DLD1 (cell line): ENCODE results near the gene DVL2.
"Not testable (repeated sequence)": the region's sequence is repeated elsewhere in the genome, so short reads cannot be mapped to it uniquely, and the experiment has no call there.

Source experiments
- in situ Hi-C: cut with HindIII; loops from 2 replicates; pipeline ENCODE4 v1.10.0; 2017; ENCODE audit warnings: low sequenced_read_pairs

DVL2 gene

DNA sequence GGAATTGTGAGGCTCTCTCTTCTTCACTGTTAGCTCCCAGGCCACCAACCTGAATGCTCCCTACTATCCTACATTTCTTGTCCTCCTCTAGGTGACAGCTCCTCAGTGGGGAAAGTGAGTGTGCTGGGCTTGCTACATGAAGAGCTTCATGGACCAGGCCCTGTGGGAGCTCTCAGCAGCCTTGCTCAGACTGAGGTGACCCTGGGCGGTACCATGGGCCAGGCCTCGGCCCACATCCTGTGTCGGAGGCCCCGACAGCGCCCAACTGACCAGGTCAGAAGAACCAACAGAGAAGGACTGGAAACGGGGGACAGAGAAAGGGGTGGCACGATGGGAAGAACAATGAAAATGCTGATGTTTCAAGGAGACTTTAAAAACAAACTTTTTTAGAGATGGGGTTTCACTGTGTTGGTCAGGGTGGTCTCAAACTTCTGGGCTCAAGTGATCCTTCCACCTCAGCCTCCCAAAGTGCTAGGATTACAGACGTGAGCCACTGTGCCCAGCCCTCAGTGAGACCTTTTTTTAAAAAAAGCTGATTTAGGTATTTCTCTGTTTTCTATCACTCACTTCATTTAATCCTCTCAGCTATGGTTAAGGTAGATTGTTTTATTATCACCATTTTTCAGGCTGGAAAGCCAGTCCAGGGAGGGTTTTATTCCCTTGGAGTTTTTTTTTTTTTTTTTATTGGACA lies 22.6 kb upstream of the DVL2 start:
- in situ Hi-C loops = no loop called here

DNA sequence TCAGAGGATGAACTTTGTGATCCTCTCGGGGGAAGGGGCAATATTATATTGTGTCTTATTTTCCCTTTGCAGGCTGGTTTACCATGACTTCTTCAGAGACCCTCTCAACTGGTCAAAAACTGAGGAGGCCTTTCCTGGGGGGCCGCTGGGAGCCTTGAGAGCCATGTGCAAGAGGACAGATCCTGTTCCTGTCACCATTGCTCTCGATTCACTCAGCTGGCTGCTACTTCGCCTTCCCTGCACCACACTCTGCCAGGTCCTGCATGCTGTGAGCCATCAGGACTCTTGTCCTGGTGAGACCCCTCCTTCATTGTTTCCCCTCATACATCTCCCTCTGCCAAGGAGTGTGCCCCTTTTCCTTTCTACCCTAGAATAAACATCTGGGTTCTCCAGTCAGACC lies 20.2 kb upstream of the DVL2 start:
- in situ Hi-C loops = no loop called here

DNA sequence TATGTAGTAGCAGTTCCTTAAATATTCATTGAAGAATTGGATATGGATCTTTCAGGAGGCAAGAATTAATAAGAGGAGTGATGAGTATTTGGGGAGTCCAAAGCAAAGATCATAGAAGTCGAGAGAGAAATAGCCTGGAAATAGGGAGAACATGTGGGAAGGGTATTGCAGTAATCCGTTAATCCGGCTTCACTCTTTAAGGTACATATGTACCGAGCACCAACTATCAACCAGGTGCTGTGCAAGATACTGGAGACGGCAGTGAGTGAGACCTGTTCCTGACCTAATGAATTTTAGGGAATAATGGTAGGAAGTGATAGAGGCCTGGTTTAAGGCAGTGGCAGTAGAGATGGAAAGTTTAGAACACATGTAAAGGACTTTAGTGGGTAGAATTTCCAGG lies 18.8 kb upstream of the DVL2 start:
- in situ Hi-C loops = no loop called here

DNA sequence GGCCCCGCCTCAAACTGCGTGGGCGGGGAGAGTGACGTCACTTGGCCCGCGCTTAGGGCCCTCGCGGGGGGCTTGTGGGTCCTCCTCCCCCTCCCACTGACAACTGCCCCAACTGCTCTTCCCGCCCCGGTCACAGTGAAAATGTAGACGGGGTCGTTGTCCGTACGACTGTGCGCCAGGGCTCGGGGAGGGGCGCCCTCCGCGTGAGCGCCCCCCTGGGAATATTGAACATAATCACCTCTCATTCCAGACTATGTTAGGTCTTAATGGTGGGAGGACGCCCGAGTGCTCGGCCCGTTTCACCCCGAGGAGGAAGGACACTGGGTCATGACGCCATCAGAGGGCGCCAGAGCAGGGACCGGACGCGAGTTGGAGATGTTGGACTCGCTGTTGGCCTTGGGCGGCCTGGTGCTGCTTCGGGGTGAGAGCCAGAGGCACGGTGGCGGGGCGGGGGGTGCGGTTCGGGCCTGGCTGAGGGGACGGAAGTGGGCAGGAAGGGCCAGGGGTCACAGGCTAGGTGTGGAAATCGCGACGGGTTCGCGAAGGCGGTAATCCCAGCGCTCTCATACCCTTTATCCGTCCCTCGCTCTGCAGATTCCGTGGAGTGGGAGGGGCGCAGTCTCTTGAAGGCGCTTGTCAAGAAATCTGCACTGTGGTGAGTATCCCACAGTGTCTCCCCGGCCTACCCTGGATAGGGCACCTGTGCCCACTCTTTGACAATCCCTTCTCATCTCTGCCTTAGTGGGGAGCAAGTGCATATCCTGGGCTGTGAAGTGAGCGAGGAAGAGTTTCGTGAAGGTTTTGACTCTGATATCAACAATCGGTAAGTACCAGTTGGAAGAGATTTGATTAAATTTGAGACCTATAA lies 18.1 kb upstream of the DVL2 start, which contains the start of gene ELP5:
TSS of gene ELP5 (plus strand) at position 40 of the 868 bp plus-strand sequence. CDS start at position 376, 336 bp downstream.
- in situ Hi-C loops = no loop called here

DNA sequence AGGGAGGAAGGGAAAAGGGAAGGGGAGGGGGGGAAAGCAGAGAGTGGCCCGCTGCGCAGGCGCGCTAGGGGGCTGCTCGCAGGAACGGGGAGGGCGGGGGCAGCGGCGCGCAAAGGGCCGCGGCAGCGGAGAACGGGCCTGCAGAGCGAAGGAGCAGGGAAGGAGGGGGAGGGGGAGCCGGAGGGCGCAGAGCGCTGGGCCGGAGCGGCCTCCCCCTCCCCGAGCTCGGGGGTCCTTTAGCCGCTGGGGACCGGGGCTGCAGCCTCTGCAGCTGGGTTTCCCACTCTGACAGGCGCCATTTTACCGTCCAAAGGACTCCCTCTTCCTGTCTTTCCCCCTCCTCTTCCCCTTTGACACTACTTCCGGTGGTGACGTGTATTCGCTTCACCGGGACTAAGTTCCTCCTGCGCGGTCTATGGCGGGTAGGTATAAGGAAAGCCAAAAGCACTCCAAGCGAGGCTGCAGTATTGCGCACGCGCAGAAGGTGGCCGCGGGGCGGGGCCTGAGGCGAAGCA lies 17.4 kb upstream of the DVL2 start, which contains the start of gene CTDNEP1:
TSS of gene CTDNEP1 (minus strand) at position 74 of the 515 bp plus-strand sequence. CDS start 438 bp downstream, outside the sequence.
- in situ Hi-C loops = no loop called here

DNA sequence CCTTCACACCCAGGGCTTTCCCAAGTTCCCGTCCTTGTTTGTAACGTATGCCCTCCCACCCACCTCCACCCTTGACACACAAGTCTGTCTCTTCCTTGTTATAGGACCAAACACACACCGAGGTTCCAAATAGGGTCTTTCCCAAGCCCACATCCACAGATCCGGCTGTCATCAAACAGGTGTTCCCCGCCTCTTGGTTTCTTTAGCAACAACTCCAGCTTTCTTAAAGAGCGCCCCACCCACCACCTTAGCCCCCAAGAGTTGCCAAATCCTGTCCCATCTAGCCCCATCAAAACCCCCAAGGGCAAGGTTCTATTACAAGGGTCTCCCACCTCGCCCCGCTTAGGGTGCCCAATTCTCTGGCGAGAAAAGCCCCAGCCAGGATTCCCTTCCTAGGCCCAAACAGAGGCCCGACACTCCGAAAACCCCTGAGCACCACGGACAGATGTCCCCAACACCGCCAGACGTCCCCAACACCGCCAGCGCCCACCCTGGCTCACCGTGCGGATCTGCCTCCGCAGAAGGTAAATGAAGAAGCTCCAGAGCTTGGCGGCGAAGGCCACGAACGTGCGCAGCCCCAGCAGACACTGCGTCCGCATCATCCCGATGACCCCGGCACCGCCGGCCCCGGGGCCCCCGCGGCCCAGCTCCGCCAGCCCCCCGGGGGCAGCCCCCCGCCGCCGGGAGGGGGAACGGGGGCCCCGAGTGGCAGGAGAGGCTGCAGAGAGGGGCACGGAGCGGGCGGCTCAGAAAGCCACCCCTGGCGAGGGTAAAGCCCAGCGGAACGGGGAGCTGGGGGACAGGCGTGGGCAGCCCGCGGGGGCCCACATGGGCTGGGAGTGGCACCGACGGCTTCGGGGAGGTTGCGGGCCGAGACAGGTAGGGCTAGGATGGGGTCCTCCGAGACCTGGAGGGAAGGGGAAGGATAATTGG lies 16.6 kb upstream of the DVL2 start:
- in situ Hi-C loops = no loop called here

DNA sequence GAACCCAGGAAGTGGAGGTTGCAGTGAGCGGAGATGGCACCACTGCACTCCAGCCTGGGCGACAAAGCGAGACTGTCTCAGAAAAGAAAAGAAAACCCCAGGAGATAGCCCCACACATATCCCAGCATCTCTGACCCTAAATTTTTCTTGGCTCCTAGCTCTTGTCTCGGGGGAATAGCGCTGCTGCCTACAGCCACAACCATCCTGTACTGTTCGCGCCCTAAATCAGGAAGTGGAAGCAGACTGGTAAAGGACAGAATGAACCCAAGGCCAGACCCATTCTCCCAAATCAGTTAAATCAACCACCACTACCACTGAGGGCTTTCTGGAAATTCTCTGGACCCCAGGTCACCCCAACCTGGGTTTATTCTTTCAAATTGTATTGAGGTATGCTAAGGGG lies 15.5 kb upstream of the DVL2 start:
- in situ Hi-C loops = no loop called here

DNA sequence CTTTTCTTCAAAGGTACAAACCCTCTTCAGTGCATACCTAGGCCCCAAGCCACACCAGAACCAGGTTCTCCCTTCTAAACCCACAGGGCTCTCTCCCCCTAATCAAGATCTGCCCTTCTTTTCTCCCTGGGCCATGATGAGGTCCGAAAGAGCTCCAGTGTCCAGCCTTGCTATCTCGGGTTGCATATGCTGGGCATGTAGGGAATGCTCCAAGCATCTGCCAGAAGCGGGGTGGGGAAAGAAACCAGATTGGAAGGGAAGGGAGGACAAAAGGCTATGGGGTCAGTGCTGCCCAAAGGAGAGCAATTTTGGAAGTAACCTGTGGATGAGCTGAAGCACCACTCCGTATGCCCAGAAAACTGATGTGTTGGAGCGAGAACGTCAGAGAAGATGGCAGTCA lies 14.9 kb upstream of the DVL2 start:
- in situ Hi-C loops = no loop called here

DNA sequence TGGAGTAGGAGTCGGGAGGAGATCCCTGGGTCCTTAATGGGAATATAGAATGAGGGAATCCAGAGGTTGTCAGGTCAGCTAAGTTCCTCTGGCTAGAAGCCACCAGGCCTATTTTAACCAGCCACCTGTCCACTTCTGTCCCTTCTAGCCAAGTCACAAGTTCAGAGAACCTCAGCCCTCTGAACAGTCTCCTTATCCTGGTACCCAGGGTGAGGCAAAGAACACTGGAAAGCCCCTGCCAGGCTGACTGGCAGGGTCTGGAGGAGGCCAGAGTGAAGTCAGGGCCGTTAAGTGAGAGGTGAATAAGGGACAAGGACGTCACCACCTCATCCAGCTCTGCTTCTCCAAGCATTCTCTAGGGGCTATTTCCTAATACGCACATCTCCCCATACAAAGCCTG lies 14.5 kb upstream of the DVL2 start:
- in situ Hi-C loops = no loop called here

DNA sequence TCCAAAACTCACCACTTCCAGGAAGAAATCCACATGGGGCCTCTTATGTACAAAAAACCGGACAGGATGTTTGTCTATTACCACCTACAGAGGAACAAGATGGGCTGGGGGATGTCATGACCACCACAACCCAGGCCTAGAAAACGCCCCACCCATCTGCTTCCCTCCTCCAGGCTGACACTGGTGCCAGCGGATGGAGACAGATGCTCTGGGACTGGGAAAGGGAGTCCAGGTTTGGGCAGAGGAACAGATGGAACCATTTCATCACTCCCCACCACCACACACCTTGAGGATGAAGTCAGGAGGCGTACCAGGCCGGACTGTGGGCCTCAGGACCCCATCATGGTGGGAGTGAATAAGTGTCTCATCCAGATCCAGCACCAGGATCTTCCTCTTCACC lies 12.5 kb upstream of the DVL2 start:
- in situ Hi-C loops = no loop called here

DNA sequence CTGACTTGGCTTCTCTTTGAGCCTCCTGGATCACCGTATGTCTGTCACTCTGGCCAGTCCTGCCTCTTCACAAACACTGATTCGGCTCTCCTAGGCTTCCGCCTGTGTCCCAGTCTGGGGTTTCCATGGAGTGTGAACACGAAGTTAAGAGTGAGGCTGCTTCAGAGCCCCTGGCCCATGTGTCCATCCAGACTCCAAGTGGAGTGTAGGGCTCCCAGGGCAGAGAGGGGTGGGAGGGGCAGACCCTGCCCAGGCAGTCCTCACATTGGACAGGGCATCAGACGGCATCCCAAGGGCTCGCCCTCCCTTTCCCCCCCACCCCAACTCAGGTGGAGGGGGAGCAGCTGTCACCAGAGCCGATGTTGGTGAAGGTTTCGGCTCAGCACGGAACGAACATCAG lies 9.5 kb upstream of the DVL2 start:
- in situ Hi-C loops = not testable (repeated sequence)

DNA sequence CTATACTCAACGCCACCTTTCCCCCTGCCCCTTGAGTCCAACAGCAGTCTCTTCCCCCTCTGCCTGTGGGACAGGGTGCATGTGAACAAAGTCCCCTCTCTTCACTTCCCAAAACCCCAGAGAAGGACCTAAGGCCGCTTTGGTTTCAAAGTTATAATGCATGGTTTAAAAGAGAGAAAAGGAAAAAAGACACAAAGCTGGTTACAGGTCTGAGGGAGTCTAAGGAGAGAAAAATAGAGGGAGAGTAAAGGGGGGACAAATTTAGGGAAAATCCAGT lies 9.1 kb upstream of the DVL2 start:
- in situ Hi-C loops = no loop called here

DNA sequence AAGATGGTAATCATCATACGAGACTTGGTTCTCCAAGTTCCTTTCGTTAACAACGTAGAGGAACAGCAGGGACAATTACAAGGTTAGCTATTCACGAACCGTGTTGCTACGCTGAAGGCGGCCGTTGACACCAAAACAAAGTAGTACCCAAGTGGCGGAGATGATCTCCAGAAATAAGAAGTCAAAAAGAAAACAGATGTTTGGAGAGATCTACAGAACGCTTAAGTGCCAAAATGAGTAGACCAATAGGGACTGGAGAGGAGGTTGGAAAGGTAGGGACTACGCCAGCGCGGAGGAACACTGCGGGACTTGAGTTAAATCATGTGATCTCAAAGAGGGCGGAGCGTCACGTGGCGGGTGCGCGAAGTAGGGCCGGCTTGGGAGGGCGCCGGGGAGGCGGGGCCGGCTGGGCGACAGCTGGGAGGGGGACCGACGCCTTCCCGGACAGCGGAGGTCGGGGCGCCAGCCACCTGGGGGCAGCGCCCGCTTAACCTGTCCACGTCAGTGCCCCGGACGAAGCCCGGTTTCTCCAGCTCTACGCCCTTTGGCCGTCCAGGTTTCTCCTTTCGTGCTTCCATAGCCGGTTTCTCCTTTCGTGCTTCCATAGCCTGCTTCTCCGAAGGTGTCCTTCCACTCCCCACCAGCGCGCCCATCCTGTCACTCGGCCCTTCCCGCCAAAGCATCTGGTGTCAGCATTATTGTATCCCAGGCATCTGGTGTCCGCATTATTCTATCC lies 8.6 kb upstream of the DVL2 start:
- in situ Hi-C loops = no loop called here

DNA sequence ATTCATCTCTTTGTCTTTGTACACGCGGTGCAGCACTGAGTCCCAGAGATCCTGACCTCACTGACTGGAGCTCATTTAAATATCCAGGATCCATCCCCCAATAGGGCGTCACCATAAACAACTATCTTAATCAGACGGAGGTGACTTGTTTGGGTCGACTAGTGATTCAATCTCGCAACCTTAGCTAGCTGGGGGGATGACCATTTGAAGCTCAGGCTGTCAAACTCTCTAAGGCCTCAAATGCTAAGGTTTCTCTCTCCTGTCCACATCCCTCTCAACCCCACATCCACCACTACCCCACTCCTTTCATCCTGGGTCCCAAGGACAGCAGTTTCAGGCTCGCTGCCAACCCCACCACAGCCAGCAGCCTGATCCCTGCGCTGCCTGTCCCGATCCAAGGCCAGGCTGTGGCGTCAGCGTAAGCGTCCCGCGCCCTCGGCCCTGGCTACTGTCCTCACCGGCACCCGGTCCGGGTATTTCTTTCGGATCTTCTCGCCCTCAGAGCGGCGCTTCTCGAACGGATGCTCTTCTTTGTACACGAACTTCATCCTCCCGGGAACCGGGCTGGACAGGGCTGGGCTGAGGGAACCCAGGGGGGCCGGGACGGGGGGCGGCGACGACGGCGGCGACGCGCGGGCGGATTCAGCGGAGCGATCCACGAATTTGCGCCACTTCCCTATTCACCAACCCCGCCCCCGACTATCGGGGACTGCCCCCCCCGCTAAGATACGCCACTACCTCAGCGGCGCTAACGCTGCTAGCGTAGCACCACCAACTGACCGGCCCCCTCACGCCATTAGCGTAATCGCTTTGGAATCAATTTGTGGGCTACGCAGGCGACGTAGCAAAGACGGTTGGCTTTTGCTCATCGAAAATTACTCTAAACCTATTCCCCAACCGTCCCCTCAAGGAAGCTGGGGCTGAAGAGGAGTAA lies 7.7 kb upstream of the DVL2 start, which contains the start of gene GABARAP:
TSS of gene GABARAP (minus strand) at position 667 of the 934 bp plus-strand sequence. CDS start at position 548, 119 bp downstream.
- in situ Hi-C loops = no loop called here

DNA sequence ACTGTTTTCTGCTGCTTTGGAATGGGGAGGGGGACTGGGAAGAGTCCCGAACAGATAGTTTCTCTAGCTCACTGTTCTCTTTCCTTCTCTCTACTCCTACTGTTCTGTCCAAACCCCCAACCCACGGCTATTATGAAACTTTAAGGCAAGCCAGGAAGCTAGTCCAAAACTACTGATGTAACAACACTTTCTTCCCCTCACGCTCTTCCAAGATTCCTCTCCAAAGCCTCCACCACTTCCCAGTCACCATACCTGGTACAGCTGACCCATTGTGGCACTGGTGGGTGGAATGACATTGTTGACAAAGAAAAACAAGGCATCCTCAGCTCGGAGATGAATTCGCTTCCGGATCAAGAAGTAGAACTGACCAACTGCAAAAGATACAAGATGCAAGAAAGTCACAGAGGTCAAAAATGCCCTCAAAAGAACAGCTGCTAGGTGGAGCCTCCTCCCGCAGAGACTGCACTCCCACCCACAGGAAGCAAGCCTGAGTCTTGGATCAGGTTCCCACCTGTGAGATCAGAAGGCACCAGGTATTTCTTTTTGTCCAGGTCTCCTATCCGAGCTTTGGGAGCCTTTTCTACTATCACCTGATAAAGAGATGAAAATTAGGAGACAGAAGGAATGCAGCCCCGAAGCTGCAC lies 6.9 kb upstream of the DVL2 start:
- in situ Hi-C loops = no loop called here

DNA sequence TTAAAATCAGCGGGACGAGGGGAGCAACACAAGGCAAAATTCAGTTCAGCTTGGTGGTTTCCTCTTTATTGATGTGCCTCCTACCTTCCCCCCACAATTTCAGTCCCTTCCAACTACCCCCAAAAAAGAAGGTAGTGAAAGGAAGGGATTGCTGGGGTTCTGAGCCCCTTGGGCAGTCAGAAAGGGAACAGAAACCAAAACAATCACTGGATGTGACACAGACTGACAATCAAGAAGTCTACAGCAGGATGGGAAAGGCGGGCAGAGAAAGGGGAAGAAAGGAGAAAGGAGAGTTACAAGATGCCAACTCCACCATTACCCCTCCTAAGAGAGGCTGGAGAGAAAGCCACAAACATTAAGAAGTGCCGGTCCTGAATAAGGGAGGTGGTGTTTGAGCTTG lies 6.1 kb upstream of the DVL2 start:
- in situ Hi-C loops = no loop called here

DNA sequence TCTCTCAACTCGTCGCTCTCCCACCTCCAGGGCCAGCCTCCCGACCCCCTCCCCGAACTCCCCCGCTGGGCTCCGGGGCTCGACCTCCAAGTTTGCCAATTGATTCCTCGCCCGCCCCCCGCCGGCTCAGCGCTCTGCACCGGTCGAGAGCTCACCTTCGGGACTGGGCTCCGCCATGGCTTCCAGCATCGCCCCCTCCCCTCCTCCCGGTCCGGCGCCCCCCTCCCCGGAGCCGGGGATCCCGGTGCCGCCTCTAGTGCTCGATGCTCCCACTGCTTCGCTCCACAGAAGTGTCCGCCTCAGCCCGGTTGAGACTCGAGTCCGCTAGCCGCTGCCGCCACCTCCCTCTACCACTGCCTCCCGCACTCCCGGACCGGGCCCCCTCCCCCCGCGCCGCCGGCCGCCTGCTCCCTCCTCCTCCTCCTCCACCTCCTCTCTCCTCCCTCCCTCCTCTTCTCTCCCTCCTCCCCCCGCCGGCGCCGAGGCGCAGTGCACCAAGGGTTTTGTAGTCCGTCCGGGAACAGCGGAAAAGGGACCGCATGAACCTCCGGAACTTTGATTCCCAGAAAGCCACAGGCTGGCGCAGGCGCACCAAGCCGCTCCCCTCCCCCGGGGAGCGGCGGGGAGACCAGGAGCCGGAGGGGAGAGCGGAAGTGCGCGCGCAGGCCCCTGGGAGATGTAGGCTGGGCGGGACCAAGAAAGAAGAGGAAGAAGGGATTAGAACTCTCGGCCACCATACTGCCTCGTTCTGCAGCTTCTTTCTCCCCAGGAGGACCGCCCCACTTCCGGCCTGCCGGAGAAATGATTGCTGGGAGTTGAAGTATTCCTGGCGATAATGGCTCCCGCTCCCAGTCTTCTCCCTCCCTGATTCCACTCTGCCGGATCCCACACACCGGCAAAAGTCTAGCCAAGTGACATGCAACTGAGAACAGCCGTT lies 5.0 kb upstream of the DVL2 start, which contains the start of gene PHF23:
TSS of gene PHF23 (minus strand) at position 367 of the 937 bp plus-strand sequence. CDS start at position 189, 178 bp downstream.
- in situ Hi-C loops = no loop called here
